GM18508 (cell line): ENCODE results near the gene MVD.
"Not testable (repeated sequence)": the region's sequence is repeated elsewhere in the genome, so short reads cannot be mapped to it uniquely, and the experiment has no call there.

Source experiments
- ATAC-seq: cut with Tn5 transposase; IDR thresholded peaks from one replicate; pipeline ENCODE4 v1.9.1; 2021; ENCODE audit warnings: moderate number of reproducible peaks; ENCODE audit not compliant: insufficient read depth, unreplicated experiment

MVD gene

DNA sequence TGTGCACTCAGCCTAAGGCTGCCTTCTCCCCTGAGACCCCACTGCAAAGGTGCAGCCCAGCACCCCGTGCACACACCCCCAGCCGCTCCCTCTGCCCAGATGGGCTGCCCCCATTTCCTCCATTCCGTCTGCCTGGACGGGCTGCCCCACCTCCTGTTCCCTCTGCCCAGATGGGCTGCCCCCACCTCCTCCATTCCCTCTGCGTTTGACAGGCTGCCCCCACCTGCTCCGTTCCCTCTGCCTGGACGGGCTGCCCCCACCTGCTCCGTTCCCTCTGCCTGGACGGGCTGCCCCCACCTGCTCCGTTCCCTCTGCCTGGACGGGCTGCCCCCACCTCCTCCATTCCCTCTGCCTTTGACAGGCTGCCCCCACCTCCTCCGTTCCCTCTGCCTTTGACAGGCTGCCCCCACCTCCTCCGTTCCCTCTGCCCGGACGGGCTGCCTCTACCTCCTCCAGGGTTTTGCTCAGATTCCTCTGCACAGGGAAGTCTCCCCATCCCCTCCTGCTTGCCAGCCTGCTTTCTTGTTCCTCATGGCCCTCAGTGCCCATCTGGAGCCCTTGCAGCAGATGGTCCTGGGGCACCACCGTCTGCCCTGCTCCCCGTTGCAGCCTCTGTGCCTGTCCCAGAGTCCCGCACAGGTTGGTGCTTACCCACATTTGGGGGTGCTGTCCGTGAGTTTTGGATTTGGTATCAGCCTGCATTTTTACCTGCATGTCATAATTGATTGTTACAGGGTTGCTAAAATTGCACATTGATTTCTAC lies 47.9 kb downstream of the MVD start:
- ATAC-seq, result no peak

GRCh38 chr16:88613911-88614817 lies 48.7 kb downstream of the MVD start:
- no peak for ATAC-seq

DNA sequence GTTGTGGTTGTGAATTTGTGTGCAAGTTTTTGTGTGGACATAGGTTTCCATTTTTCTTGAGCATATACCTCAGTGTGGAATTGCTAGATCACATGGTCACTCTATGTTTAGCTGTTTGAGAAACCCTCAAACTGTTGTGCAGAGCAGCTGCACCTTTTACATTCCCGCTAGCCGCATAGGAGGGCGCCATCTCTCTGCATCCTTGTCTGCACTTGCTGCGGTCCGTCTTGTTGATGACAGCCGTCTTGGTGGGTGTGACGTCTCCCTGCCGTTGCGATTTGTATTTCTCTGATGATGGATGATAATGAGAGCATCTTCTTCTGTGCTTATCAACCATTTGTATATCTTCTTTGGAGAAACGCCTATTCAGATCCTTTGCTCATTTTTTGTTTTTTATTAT lies 49.6 kb downstream of the MVD start:
- ATAC-seq, result no peak

- no peak for ATAC-seq
Measured at GRCh38 chr16:88610909-88611812, 51.7 kb downstream of the MVD start.

DNA sequence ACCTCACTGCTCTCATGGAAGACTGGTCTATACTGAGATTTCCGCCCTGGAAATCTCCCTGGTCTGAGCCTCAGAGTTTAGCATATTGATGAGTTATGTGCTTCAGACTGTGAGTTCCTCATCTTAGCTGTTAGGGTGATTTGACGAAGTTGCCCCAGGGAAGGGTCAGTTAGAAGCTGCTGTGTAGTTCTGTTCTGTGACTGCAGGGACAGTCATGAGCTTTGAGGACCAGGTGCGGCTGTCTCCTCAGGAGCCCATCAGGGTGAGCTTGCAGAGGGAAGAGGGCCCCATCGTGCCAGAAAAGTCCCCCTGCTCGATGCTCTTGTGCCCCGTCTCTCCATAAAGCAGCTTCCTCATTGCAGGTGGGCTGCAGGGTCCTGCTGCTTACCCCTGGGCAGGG lies 52.8 kb downstream of the MVD start:
- no peak for ATAC-seq

DNA sequence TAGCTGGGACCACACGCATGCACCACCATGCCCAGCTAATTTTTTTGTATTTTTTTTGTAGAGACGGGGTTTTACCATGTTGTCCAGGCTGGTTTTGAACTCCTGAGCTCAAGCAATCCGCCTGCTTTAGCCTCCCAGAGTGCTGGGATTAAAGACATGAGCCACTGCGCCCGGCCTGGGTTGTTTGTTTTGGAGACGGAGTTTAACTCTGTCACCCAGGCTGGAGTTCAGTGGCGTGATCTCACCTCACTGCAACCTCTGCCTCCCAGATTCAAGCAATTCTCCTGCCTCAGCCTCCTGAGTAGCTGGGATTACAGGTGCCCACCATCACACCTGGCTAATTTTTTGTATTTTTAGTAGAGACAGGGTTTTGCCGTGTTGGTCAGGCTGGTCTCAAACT lies 53.5 kb downstream of the MVD start:
- ATAC-seq, result not testable (repeated sequence)

DNA sequence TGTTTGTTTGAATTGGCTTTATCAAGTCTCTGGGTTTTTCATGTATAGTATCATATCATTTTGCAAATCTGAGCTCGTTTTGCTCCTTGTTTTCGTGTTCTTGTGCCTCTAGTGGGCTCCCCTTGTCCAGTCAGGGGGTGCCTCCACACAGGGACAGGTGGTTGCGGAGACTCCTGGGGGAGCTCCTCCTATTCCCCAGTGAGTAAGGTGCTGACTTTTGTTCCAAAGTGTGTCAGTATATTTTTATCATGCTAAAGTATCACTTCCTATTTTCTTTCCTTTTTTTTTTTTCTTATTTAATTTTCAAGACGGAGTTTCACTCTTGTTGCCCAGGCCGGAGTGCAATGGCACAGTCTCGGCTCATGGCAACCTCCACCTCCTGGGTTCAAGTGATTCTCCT lies 54.8 kb downstream of the MVD start:
- ATAC-seq, result no peak

GRCh38 chr16:88606148-88606757 lies 56.6 kb downstream of the MVD start:
- ATAC-seq, result no peak

DNA sequence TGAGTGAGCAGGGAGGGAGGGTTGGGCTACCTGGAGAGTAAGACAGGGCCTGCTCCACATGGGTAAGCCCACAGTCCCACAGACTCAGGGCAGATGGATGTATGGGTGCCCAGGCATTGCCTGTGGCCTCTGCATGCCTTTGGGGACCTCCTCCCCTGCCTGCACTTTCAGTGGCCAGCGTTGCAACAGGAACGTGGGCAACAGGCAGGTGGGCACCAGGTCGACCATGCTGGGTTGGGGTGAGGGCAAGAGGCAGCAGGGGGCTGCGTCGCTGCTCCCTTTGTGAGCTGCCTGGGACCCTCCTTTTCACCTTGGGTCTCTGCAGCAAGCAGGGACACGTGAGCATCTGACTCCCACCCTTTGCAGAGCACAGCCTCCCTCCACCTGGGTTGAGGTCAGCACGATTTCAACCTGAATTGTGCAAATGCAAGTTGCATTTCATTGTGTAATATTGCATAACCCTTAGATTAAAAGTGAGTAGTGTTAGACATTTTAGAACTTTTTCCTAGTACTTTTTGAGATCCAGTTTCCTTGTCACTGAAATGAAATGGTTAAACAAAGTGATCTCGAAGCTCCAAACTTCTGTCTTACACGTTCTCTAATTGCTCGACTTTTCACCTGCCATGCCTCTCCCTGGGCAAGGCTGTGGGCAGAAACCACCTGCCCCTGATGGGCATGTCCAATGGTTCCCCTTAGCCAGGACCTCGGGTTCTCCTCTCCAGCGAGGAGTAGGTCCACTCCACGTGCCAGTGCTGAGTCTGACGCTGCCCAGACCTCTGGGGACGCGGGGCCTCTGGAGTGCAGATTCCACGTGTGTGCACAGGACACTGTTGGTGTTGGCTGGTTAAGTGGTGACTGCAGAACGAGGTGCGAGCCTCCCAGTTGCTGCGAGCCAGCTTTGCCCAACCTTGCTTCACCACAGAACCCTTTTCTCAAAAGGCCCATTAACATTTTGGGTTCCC lies 57.4 kb downstream of the MVD start:
- ATAC-seq, result no peak

DNA sequence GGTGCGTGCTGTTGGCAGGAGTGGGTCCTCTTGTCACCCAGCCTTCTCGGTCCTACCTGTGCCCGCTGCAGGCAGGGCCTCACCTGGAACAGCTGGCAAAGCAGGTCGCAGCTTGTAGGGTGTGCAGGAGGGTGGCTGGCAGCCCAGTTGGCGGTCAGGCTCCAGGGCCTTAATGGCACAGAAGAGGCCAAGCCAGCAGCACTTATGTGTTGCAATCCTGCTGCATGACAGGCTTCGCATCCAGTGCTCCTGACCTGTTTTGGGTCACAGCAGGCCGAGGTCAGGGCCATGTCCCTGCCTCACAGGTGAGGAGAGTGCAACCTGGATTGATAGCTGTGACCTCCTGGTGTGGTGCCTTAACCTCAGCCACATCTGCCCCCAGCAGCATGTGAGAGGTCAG lies 60.8 kb downstream of the MVD start:
- no peak for ATAC-seq
